Activated naive CD8-positive, alpha-beta T cell (primary cell): ENCODE measurements around the gene GFY.

Experiments
- H3K27ac Mint-ChIP-seq: one replicate; pipeline ENCODE4 v1.8.0; 2021; ENCODE audit warnings: mixed read lengths
- H3K27me3 Mint-ChIP-seq: one replicate; pipeline ENCODE4 v1.8.0; 2021; ENCODE audit warnings: mixed read lengths
- H3K36me3 Mint-ChIP-seq: one replicate; pipeline ENCODE4 v1.8.0; 2021; ENCODE audit warnings: mixed read lengths
- H3K4me1 Mint-ChIP-seq: one replicate; pipeline ENCODE4 v1.8.0; 2021; ENCODE audit warnings: low read depth, mixed read lengths
- H3K4me3 Mint-ChIP-seq: one replicate; pipeline ENCODE4 v1.8.0; 2021; ENCODE audit warnings: mild to moderate bottlenecking, mixed read lengths
- H3K9me3 Mint-ChIP-seq: one replicate; pipeline ENCODE4 v1.8.0; 2021; ENCODE audit warnings: low read depth, mixed read lengths

Gene GFY

GRCh38 chr19:49418511-49418910 is 6.7 kb upstream of the GFY start:
- Mint-ChIP-seq H3K4me1 (peaks cover 24% of the 10 kb centered on the region), H3K27ac (no peak overlapping the region), H3K4me3 (no peak overlapping the region), H3K9me3 (no peaks in the 10 kb centered on the region), H3K27me3 (peaks cover 36% of the 10 kb centered on the region), H3K36me3 (no peaks in the 10 kb centered on the region)

- peaks cover 30% of the 10 kb centered on the region for H3K4me1 Mint-ChIP-seq
- H3K36me3 Mint-ChIP-seq, result no peaks in the 10 kb centered on the region
- peaks cover 41% of the 10 kb centered on the region for H3K27me3 Mint-ChIP-seq
- H3K27ac Mint-ChIP-seq, result no peak overlapping the region
- H3K9me3 Mint-ChIP-seq, result no peaks in the 10 kb centered on the region
- no peak overlapping the region for H3K4me3 Mint-ChIP-seq
These were observed 6.0 kb upstream of the GFY start for GRCh38 chr19:49419173-49419572.

GRCh38 chr19:49420227-49420626 is 5.0 kb upstream of the GFY start:
- Mint-ChIP-seq H3K27ac (no peak overlapping the region), H3K4me3 (peak overlapping the region; percentile 36), H3K4me1 (peaks cover 33% of the 10 kb centered on the region), H3K36me3 (no peaks in the 10 kb centered on the region), H3K27me3 (peaks cover 42% of the 10 kb centered on the region), H3K9me3 (no peaks in the 10 kb centered on the region)

GRCh38 chr19:49421039-49421877 is 3.9 kb upstream of the GFY start:
- Mint-ChIP-seq H3K4me3 (peak overlapping the region; percentile 68), H3K9me3 (no peaks in the 10 kb centered on the region), H3K4me1 (peaks cover 41% of the 10 kb centered on the region), H3K36me3 (no peaks in the 10 kb centered on the region), H3K27me3 (peaks cover 52% of the 10 kb centered on the region), H3K27ac (no peak overlapping the region)

GRCh38 chr19:49421878-49422202 is 3.3 kb upstream of the GFY start:
- Mint-ChIP-seq H3K4me1 (peaks cover 47% of the 10 kb centered on the region), H3K9me3 (no peaks in the 10 kb centered on the region), H3K4me3 (peak overlapping the region; percentile 68), H3K36me3 (no peaks in the 10 kb centered on the region), H3K27me3 (peaks cover 58% of the 10 kb centered on the region), H3K27ac (no peak overlapping the region)

GRCh38 chr19:49422407-49423070 is 2.6 kb upstream of the GFY start:
- Mint-ChIP-seq H3K4me3 (peak overlapping the region; percentile 84), H3K36me3 (no peaks in the 10 kb centered on the region), H3K27me3 (peaks cover 61% of the 10 kb centered on the region), H3K4me1 (peaks cover 52% of the 10 kb centered on the region), H3K27ac (no peak overlapping the region), H3K9me3 (no peaks in the 10 kb centered on the region)

- H3K4me1 Mint-ChIP-seq, result peaks cover 59% of the 10 kb centered on the region
- no peak within 1 kb of the TSS for H3K27ac Mint-ChIP-seq
These were observed 1.9 kb upstream of the GFY start, which contains the start of gene PTH2 for GRCh38 chr19:49423071-49423984. PTH2 (minus strand) TSS chr19:49423441; CDS start chr19:49423339, 102 bp downstream.

GRCh38 chr19:49423985-49424303 is 1.2 kb upstream of the GFY start:
- H3K27ac Mint-ChIP-seq, result no peak overlapping the region
- H3K4me1 Mint-ChIP-seq, result peaks cover 61% of the 10 kb centered on the region
- peak overlapping the region; percentile 81 for H3K4me3 Mint-ChIP-seq

More at GRCh38 chr19:49423071-49423984, 1.9 kb upstream of the GFY start, which contains the start of gene PTH2:
- peaks cover 63% of the 10 kb centered on the region for H3K27me3 Mint-ChIP-seq
- H3K4me3 Mint-ChIP-seq, result peak within 1 kb of the TSS; percentile 84
- H3K36me3 Mint-ChIP-seq, result no peaks in the 10 kb centered on the region
- no peaks in the 10 kb centered on the region for H3K9me3 Mint-ChIP-seq

GRCh38 chr19:49425922-49426592 is 869 bp downstream of the GFY start:
- Mint-ChIP-seq H3K27ac (no peak overlapping the region), H3K4me3 (peak overlapping the region; percentile 59), H3K27me3 (peaks cover 58% of the 10 kb centered on the region), H3K4me1 (peaks cover 64% of the 10 kb centered on the region), H3K36me3 (no peaks in the 10 kb centered on the region), H3K9me3 (no peaks in the 10 kb centered on the region)

More at GRCh38 chr19:49423985-49424303, 1.2 kb upstream of the GFY start:
- Mint-ChIP-seq H3K27me3 (peaks cover 58% of the 10 kb centered on the region), H3K9me3 (no peaks in the 10 kb centered on the region), H3K36me3 (no peaks in the 10 kb centered on the region)

- no peaks in the 10 kb centered on the region for H3K36me3 Mint-ChIP-seq
- peaks cover 55% of the 10 kb centered on the region for H3K27me3 Mint-ChIP-seq
- H3K9me3 Mint-ChIP-seq, result no peaks in the 10 kb centered on the region
- no peak overlapping the region for H3K4me3 Mint-ChIP-seq
- no peak overlapping the region for H3K27ac Mint-ChIP-seq
- H3K4me1 Mint-ChIP-seq, result peaks cover 60% of the 10 kb centered on the region
These were observed 2.2 kb downstream of the GFY start for GRCh38 chr19:49427339-49427738.

GRCh38 chr19:49427855-49428546 is 2.8 kb downstream of the GFY start:
- Mint-ChIP-seq H3K4me3 (peak overlapping the region; percentile 56), H3K4me1 (peaks cover 56% of the 10 kb centered on the region), H3K27ac (no peak overlapping the region)

GRCh38 chr19:49428547-49429451 is 3.6 kb downstream of the GFY start:
- H3K9me3 Mint-ChIP-seq, result no peaks in the 10 kb centered on the region
- peaks cover 55% of the 10 kb centered on the region for H3K4me1 Mint-ChIP-seq
- H3K4me3 Mint-ChIP-seq, result peak overlapping the region; percentile 56
- H3K27me3 Mint-ChIP-seq, result peaks cover 52% of the 10 kb centered on the region
- H3K27ac Mint-ChIP-seq, result no peak overlapping the region
- no peaks in the 10 kb centered on the region for H3K36me3 Mint-ChIP-seq

More at GRCh38 chr19:49427855-49428546, 2.8 kb downstream of the GFY start:
- H3K36me3 Mint-ChIP-seq, result no peaks in the 10 kb centered on the region
- no peaks in the 10 kb centered on the region for H3K9me3 Mint-ChIP-seq
- H3K27me3 Mint-ChIP-seq, result peaks cover 51% of the 10 kb centered on the region

- H3K4me3 Mint-ChIP-seq, result no peak overlapping the region
- no peak overlapping the region for H3K27ac Mint-ChIP-seq
These were observed 5.0 kb downstream of the GFY start for GRCh38 chr19:49430172-49430677.

More at GRCh38 chr19:49430172-49430677, 5.0 kb downstream of the GFY start:
- Mint-ChIP-seq H3K4me1 (peaks cover 51% of the 10 kb centered on the region), H3K27me3 (peaks cover 55% of the 10 kb centered on the region), H3K9me3 (no peaks in the 10 kb centered on the region), H3K36me3 (no peaks in the 10 kb centered on the region)
